Stimulated activated CD4-positive, alpha-beta T cell treated with anti-CD3 and anti-CD28 coated beads, Interleukin-4, amount 100 ng/mL, for 24 hours (primary cell): Measurements from ENCODE around the gene OSBPL2.

Experiments
- DNase-seq: peaks from one replicate; pipeline ENCODE4 v3.0.0-alpha.2; 2020

The OSBPL2 gene

DNA sequence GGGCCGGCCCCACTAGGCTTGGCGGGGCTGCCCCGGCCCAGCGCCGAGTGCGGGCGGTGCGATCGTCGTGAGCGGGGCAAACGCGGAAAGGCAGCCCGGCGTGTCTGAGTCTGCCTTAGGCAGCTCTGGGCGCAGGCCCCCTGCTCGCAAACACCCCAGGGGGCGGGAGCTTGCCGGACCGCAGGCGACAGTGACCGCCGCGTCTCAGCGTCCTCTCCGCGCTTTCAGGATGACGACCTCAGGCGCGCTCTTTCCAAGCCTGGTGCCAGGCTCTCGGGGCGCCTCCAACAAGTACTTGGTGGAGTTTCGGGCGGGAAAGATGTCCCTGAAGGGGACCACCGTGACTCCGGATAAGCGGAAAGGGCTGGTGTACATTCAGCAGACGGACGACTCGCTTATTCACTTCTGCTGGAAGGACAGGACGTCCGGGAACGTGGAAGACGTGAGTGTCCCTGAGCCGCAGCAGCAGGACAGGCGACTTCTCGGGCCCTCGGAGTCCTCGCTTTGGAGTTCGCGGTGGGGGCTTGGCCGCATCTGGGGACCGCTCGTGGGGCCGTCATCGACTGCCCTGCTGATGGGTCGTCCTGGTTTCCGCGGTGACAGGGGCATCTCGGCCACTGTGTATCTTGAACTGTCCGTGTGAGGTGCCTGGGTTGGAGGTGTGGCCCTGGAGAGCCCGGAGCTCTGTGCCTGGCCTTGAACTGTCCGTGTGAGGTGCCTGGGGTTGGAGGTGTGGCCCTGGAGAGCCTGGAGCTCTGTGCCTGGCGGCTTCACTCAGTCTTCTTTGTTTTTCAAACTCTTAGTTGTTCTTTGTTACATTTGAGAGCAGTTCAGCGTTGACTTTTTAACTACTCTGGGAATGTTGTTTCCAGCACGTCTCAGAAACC lies 65.3 kb downstream of the OSBPL2 start:
- peak; percentile 17 for DNase-seq

DNA sequence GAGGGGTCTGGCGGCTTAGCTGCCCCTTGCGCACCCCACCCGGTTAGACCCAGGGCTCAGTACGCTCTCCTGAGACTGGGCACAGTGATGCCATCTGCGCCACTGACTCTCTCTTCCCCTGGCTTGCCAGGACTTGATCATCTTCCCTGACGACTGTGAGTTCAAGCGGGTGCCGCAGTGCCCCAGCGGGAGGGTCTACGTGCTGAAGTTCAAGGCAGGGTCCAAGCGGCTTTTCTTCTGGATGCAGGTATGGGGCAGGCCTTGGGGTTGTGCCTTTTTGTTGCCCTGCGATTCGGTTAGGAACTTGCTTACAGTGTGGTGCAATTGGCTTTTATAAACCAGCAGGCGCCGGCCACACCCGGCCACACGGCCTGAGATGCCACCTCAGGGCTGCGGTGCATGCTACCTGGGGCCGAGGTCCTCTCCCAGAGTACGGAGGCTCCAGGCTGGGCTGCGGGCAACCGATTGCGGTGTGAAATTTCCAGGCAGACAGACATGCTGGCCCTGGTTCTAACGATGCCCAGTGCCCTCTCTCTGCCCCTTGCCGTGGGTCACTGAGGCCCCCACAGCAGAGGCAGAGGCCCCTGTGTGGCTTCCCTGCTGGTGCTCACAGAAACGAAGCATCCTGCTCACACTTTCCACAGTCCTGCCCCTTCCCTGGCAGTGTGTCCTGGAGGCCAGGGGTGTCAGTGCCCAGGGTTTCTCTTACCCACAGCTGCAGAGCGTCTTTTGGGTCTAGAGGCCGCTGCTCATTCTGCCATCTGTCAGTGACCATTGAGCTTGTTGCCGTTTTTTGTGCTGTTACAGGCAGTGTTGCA lies 66.2 kb downstream of the OSBPL2 start:
- DNase-seq: no peak

GRCh38 chr20:62305149-62305764 lies 66.9 kb downstream of the OSBPL2 start:
- DNase-seq: no peak

- DNase-seq: no peak
These were observed 67.6 kb downstream of the OSBPL2 start for GRCh38 chr20:62305765-62306413.

GRCh38 chr20:62306414-62307187 lies 68.3 kb downstream of the OSBPL2 start:
- no peak for DNase-seq

GRCh38 chr20:62307226-62308101 lies 69.1 kb downstream of the OSBPL2 start:
- no peak for DNase-seq

DNA sequence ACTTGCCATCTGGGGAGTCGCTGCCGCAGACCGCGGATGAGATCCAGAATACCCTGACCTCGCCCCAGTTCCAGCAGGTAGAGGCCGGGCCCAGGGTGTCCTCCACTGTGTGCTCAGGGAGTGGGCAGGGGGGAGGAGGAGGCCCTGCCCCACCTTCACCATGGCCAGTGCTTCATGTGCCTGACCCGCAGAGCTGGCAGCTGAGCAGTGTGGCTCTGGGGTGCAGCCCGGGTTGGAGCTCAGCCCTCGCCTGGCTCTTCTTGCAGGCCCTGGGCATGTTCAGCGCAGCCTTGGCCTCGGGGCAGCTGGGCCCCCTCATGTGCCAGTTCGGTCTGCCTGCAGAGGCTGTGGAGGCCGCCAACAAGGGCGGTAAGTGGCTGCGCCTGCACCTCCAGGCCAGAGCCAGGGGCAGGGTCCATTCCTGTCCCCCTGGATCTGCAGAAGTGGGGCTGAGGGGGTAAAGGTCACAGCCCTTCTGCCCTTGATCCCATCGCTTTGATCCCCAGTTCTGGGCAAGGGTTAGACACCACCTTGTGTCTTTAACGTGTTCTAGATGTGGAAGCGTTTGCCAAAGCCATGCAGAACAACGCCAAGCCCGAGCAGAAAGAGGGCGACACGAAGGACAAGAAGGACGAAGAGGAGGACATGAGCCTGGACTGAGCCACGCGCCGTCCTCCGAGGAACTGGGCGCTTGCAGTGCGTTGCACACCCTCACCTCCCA lies 69.9 kb downstream of the OSBPL2 start:
- DNase-seq: no peak

DNA sequence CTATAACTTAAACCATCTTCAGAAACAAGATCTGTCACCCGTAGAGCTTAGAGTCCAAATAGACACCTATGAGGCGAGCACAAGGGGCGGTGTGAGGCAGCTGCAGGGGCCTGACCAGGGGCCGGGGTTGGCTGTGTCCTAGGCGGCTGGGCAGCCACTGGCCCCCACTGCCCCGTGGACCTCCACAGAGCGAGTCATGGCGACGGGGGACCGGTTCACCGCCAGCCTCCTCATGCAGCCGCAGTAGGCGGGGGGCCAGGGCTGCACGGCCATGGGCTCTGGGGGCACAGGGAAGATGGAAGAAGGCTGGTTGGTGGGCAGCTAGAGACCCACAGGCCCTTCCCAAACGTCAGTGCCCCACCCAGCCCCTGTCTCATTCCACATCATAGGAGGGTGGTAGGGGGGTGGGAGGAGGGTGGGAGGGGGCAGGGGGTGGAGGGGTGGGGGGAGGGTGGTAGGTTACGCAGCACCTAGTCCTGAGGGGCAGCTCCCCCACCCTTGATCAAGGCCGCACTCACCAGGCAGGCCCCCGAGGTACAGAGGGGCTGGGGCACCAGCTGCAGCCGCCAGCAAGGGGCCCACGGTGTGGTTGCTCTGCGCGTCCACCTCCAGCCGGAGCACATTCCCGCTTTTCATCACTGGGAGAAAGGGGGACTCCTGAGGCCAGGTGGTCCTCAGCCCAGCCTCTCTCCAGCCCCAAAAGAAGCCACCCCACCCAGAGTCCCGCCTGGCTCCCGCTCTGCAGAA lies 71.0 kb downstream of the OSBPL2 start:
- DNase-seq: no peak

DNA sequence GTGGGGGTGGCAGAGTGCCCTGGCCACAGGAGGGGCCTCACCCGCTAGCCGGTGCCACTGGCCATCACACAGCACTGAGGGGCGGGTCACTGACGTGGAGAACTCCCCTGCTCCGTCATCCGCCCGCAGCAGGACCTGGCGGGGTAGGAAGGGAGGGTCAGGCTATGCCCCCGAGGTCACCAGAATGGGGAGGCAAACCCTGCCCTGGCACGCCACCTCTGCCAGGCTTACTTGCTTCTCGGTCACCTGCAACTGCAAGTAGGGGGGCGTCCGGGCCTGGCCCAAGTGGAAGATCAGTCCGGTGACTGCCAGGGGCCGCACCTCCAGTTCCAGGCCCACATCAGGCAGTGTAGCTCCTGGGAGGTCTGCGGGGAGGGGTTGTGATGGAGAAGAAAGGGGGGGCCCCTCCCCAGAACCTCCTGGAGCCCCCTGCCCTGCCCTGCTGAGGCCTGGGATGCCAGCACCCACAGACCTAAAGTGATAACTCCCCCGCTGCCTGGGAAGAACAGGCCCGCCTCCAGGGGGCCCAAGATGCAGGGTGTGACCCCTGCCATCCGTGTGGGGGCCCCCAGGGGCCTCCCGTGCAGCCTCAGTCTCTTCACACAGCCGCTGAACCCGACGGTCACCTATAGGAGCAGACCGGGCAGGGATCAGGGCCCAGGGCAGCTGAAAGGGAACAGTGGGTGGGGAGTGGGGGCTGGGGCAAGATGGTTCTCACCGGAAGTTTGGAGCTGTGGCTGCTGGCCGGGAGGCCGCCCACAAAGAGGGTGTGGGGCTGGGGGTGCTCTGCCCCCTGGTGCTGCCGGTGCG lies 71.8 kb downstream of the OSBPL2 start:
- no peak for DNase-seq

DNA sequence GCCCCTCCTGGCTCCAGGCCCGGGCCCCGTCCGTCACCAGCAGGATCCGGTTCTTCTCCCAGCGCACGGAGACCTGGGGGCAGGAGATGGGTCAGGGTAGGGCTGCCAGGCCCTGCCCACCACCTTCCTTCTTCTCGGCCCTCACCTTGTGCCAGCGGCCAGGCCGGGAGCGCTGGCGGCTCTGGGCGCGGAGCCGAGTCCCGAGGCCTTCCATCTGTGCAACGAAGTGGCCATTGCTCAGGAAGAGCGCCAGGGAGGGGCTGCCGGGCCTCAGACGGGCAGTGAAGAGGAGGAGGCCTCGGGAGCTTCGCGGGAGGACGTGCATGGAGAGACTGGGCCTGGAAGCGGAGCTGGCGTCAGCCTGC lies 72.4 kb downstream of the OSBPL2 start:
- no peak for DNase-seq

DNA sequence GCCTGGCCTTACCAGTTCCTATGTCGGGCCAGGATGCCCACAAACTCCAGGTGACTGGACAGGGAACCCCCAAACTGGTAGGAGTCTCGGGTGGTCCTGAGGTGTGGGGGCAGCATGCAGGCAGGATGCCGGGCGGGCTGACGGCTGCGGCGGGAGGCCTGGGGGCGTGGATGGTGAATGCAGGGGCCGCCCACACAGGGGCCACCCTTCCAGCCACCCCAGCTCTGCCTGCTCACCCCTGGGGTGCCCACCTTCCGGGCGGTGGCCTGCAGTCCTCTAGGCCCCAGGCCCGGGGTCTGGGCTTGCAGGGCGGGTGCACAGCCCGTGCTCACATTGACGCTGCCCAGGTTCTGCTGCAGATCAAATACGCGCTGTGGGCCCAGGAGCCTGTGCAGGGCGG lies 72.8 kb downstream of the OSBPL2 start:
- DNase-seq: no peak

DNA sequence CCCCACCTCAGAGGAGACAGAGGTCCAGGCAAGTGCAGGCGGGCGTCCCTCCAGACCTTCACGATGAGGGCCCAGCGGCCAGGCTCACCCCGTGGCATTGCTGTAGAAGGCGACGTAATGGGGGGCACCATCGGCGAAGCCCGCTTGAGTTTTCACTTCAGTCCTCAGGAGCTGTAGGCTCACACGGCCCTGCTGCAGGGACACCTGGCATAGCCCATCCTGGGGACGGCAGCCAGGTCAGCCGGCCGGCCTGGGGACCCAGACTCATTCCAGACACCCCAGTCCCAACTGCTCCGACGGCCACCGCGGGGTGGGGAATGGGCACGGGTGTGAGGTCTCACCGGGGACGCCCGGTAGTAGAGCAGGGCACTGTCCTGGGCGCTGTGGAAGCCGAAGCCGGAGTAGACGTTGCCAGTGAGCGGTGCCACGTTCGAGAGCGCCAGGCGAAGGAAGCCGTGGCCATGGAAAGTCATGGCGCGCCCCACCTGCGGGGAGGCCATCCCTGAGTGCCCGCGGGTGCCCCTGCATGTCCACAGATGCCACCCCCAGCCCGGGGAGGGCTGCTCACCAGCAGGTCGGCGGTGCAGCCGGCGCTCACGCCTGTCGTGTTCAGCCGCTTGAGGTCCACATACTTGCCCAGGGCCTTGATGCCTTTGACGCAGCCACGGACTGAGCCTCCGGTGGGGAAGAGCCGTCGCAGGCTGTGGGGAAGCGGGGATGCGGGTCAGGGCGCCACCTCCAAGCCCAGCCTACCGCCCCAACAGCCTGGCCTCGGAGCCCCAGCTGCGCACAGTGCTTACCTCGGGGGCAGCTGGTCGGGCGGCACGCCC lies 73.7 kb downstream of the OSBPL2 start:
- DNase-seq: no peak

DNA sequence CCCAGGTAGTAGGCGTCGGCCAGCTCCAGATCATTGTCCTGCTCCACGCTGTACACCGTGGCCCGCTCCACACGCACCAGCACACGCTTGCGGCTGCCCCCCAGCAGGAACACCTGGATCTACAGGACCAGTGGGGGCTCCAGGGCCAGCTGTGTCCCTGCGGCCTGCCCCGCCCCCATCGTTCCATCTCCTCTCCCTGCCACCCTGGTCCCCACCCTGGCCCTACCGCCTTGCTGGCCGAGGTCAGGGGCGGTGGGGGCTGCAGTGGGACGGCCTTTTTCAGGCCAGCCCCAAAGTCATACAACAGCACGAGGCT lies 74.3 kb downstream of the OSBPL2 start:
- no peak for DNase-seq

DNA sequence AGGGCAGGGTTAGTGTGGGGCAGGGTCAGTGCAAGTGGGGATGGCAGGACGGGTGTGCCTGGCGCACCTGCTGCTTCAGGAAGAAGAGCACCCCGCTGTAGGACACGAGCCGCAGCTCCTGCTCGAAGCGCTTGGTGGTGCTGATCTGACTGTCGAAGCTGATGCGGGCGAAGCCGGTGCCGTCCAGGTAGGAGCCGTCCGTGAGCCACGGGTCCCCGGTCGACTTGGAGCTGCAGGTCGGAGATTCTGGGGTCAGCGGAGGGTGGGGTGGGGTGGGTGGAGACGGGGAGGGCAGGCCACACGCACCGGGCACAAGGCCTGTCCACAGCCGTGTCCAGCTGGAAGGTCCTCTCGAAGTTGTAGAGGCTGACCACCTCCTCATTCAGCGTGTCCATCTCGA lies 74.7 kb downstream of the OSBPL2 start:
- no peak for DNase-seq

GRCh38 chr20:62313460-62314338 lies 75.4 kb downstream of the OSBPL2 start:
- DNase-seq: no peak

GRCh38 chr20:62314339-62314638 lies 76.0 kb downstream of the OSBPL2 start:
- no peak for DNase-seq

DNA sequence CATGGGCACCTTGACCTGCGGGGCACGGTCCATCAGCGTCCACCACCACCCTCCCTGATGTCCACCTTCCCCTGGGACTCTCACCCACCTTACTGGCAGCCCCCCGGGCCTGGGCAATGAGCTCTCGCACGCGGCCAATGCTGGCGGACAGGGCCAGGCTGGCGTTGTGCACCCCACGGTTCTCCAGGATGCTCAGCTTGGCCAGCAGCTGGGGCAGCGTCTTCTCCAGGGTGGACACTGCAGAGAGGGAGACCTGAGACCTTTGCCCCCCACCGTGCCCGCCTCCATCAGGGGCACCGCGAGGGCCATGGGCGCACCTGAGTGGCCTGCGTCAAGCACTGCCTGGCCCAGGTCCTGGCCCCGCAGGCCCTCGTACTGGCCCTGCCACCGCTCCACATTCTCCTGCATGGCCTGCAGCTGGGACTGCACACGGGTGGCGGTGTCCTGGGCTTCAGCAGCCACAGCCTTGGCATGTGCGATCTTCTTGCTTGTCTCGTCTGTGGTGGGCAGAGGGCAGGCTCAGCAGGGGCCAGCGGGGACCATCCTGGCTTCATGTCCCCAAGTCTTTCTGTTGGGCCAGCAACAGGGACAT lies 76.5 kb downstream of the OSBPL2 start:
- DNase-seq: no peak
